ENCODE results near the gene BMAL1. TPM values are rescaled to one million over a fixed set of nuclear protein-coding genes. Genes with fewer than 3 reads are reported as not detected.

BMAL1 gene
- total and polyA plus RNA-seq, 2 of the 8 experiments (the other 6 are each of a cell fraction or from before 2014, with no cell fraction given) = 6.8 to 6.9 TPM

DNA sequence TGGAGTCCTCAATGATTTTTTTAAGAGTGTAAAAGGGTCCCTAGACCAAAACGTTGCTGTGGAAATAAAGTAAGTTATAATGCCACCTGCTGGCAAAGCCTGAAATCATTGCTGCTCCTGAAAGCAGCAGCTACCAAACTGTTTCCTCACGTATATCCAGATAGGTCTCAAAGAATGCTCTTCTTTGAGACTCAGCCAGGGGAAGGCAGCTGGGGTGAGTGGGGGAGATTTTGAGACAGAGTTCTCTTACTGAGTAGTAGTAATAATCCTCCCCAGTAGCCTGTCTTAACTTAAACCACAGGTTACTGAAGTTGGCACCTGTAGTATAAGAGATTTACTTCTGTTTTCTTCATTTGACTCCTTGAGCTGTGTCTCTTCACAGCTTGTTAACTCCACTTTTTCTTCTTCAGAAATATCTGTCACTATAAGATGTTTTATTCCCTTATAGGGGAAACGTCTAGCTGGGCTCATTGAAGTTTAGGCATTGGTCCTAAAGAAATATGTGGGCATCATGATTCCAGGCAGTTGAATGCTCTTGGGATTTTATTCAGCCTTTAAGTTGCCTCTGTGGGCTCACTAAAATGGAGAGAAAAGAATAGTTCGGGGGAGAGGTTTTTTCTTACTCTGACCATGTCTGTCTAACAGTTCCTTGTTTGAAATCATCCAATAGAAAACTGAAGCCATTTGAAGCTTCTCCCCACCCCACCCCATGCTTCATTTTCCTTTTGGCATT lies 107.5 kb downstream of the BMAL1 start:
- Histone ChIP-seq H3K9ac (replicated peaks in 1 of 4; ENCODE audit: extremely low read depth in 1 of 4, low read depth in 3 of 4, low read length in 3 of 4) (no peak overlapping the region), H3K79me1 (ENCODE audit: low read depth, low read length) (no peaks in the 10 kb centered on the region), H4K91ac (replicated peaks; ENCODE audit: insufficient read length, low read length) (no peak overlapping the region), H3K4me1 (replicated peaks in 1 of 4; ENCODE audit: control insufficient read depth in 3 of 4, insufficient read depth in 4 of 4, low read length in 3 of 4) (no peaks in the 10 kb centered on the region), H3K4me3 (ENCODE audit: extremely low read depth in 1 of 4, insufficient read depth in 2 of 4, low read depth in 3 of 4, low read length in 4 of 4) (no peak overlapping the region), H3K27me3 (replicated peaks in 1 of 4; ENCODE audit: control insufficient read depth in 3 of 4, extremely low read depth in 1 of 4, insufficient read depth in 3 of 4, low read length in 3 of 4) (no peaks in the 10 kb centered on the region), H3K36me3 (ENCODE audit: control insufficient read depth in 2 of 4, insufficient read depth in 4 of 4, low read length in 3 of 4) (peaks cover 0 to 20% (median 6%) of the 10 kb centered on the region in 4 experiments; a peak in 6 of 8 replicates), H2AFZ (ENCODE audit: low read length) (no peak overlapping the region), H2BK12ac (ENCODE audit: low read depth, low read length) (no peak overlapping the region), H3K4ac (replicated peaks; ENCODE audit: insufficient read length, low read depth, low read length) (no peak overlapping the region), H3K79me2 (ENCODE audit: control insufficient read depth in 1 of 2, insufficient read depth in 2 of 2, low read length in 2 of 2) (no peaks in the 10 kb centered on the region), H3K56ac (replicated peaks; ENCODE audit: insufficient read length, low read depth, low read length) (no peak overlapping the region), H2AK5ac (ENCODE audit: low read depth, low read length) (no peak overlapping the region), H3K9me3 (ENCODE audit: insufficient read depth in 2 of 2, low read depth in 1 of 2, low read length in 1 of 2) (no peaks in the 10 kb centered on the region), H2BK20ac (ENCODE audit: low read length) (no peak overlapping the region), H4K5ac (ENCODE audit: insufficient read length, low read depth, low read length) (no peak overlapping the region), H3K23me2 (ENCODE audit: low read depth, low read length) (no peaks in the 10 kb centered on the region), H3K27ac (ENCODE audit: low read depth, low read length) (no peak overlapping the region), H3K4me2 (ENCODE audit: insufficient read depth in 1 of 2, low read depth in 2 of 2, low read length in 2 of 2) (no peak overlapping the region), H2BK120ac (replicated peaks; ENCODE audit: low read depth, low read length) (no peak overlapping the region), H2BK5ac (ENCODE audit: low read depth, low read length) (no peak overlapping the region), H3K14ac (ENCODE audit: insufficient read length) (no peak overlapping the region), H4K20me1 (replicated peaks in 1 of 2; ENCODE audit: control insufficient read depth in 1 of 2, insufficient read depth in 2 of 2, low read length in 2 of 2) (no peaks in the 10 kb centered on the region), H2BK15ac (ENCODE audit: low read length) (no peak overlapping the region), H3K18ac (ENCODE audit: extremely low read depth, low read length) (no peak overlapping the region), H3K23ac (ENCODE audit: insufficient read length) (no peak overlapping the region), H4K8ac (ENCODE audit: extremely low read depth, insufficient read depth, low read length) (no peak overlapping the region)
- FAIRE-seq = peak; percentile 58
- DNase-seq (ENCODE audit: low read depth in 1 of 2, low spot score in 2 of 2) = peak; percentile 15 to 58
- CTCF ChIA-PET (ENCODE audit: partially characterized antibody) = interaction anchor here (0.7 to 9.4 kb wide), 25 partner anchors 8 to 1287 kb away, joined by 3 to 129 read pairs (median 4); no protein-coding TSS in a partner anchor
- 39% methylated on average over 4 of the region's 4 CpGs; no CpG with 5 or more reads in 1 of the 2 experiments for WGBS, 2 experiments (ENCODE audit: extremely low coverage in 1 of 2, insufficient coverage in 1 of 2, insufficient read length in 1 of 2, insufficient replicate concordance in 2 of 2, low coverage in 1 of 2, low lambda C conversion rate in 2 of 2, missing lambda C conversion rate in 1 of 2)
- peak; percentile 59 to 67 for TF ChIP-seq RAD21 (IDR thresholded peaks at IDR 0.05 in 1 of 2, conservative IDR thresholded peaks at IDR 0.05 in 1 of 2; ENCODE audit: low read depth in 2 of 2, low read length in 2 of 2)
- TF ChIP-seq, protein P1, sequence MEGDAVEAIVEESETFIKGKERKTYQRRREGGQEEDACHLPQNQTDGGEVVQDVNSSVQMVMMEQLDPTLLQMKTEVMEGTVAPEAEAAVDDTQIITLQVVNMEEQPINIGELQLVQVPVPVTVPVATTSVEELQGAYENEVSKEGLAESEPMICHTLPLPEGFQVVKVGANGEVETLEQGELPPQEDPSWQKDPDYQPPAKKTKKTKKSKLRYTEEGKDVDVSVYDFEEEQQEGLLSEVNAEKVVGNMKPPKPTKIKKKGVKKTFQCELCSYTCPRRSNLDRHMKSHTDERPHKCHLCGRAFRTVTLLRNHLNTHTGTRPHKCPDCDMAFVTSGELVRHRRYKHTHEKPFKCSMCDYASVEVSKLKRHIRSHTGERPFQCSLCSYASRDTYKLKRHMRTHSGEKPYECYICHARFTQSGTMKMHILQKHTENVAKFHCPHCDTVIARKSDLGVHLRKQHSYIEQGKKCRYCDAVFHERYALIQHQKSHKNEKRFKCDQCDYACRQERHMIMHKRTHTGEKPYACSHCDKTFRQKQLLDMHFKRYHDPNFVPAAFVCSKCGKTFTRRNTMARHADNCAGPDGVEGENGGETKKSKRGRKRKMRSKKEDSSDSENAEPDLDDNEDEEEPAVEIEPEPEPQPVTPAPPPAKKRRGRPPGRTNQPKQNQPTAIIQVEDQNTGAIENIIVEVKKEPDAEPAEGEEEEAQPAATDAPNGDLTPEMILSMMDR (IDR thresholded peaks at IDR 0.05; ENCODE audit: control extremely low read depth in 1 of 3, insufficient read depth in 1 of 3, low read depth in 1 of 3, low read length in 3 of 3) = peak in 2 of 3 experiments; percentile 58 to 68; a peak in 3 of 4 replicates
- TF ChIP-seq JUN (IDR thresholded peaks at IDR 0.05; ENCODE audit: low read depth, low read length) = no peak
- POLR2A ChIA-PET (ENCODE audit: partially characterized antibody) = interaction anchor here (0.6 kb wide), 1 partner anchor 283 kb away, joined by 4 read pairs; no protein-coding TSS in a partner anchor

Data from H1 (cell line).